MCF 10A (cell line): ENCODE measurements around the gene CCL13. TPM values are rescaled to one million over a fixed set of nuclear protein-coding genes. Genes with fewer than 3 reads are reported as not detected.

Experiments used
- BruUV-seq: library from RNA; stranded (reverse); fragments of 400-500 nt; replicated peaks from 2 replicates; lab custom pipeline; 2021; lab: Mats Ljungman, UMichigan
- CTCF ChIA-PET: fragments of 300-600 bp; sonication (Branson Sonifier 250); formaldehyde crosslinking; extraction: SDS; loops from one replicate; lab custom pipeline; 2021; ENCODE audit warnings: antibody characterized with exemption, inconsistent platforms; lab: Yijun Ruan, JAX
- POLR2A ChIA-PET: fragments of 300-600, 350-650 bp; sonication (Branson Sonifier 250); formaldehyde crosslinking; extraction: SDS; loops from one replicate; lab custom pipeline; 2020; ENCODE audit warnings: antibody characterized with exemption, inconsistent platforms; lab: Yijun Ruan, JAX
- DNase-seq: peaks from one replicate; pipeline ENCODE4 v3.0.0-alpha.2; 2018; ENCODE audit not compliant: unreplicated experiment
- H3K27ac Mint-ChIP-seq: one replicate; pipeline ENCODE4 v1.8.0; 2022; ENCODE audit warnings: mild to moderate bottlenecking, low read depth, mixed read lengths; ENCODE audit not compliant: unreplicated experiment
- H3K27me3 Mint-ChIP-seq: one replicate; pipeline ENCODE4 v1.8.0; 2022; ENCODE audit warnings: mixed read lengths; ENCODE audit not compliant: insufficient read depth, unreplicated experiment
- H3K36me3 Mint-ChIP-seq: one replicate; pipeline ENCODE4 v1.8.0; 2022; ENCODE audit warnings: mild to moderate bottlenecking, moderate library complexity, mixed read lengths; ENCODE audit not compliant: insufficient read depth, unreplicated experiment
- H3K4me1 Mint-ChIP-seq: one replicate; pipeline ENCODE4 v1.8.0; 2022; ENCODE audit warnings: mixed read lengths; ENCODE audit not compliant: insufficient read depth, unreplicated experiment
- H3K4me3 Mint-ChIP-seq: one replicate; pipeline ENCODE4 v1.8.0; 2022; ENCODE audit warnings: mild to moderate bottlenecking, moderate library complexity, mixed read lengths; ENCODE audit not compliant: unreplicated experiment
- H3K9me3 Mint-ChIP-seq: one replicate; pipeline ENCODE4 v1.8.0; 2022; ENCODE audit warnings: mixed read lengths; ENCODE audit not compliant: unreplicated experiment
- intact Hi-C: fragments of 100-400 bp; cut with micrococcal nuclease; formaldehyde crosslinking; loops from 2 replicates; pipeline ENCODE4 v1.14.1; 2022
- total RNA-seq: library from RNA; stranded (reverse); gene quantifications from 2 replicates; pipeline ENCODE4 v1.2.3, GENCODE V29; 2022
- TF ChIP-seq, protein P1 (sequence below): fragments of 200-600 bp; IDR thresholded peaks from one replicate; pipeline ENCODE4 v1.8.0; 2022; ENCODE audit warnings: antibody characterized with exemption, mild to moderate bottlenecking; ENCODE audit not compliant: unreplicated experiment

The CCL13 gene
- total RNA-seq, 1 experiment from 2014 or later, result not detected

DNA sequence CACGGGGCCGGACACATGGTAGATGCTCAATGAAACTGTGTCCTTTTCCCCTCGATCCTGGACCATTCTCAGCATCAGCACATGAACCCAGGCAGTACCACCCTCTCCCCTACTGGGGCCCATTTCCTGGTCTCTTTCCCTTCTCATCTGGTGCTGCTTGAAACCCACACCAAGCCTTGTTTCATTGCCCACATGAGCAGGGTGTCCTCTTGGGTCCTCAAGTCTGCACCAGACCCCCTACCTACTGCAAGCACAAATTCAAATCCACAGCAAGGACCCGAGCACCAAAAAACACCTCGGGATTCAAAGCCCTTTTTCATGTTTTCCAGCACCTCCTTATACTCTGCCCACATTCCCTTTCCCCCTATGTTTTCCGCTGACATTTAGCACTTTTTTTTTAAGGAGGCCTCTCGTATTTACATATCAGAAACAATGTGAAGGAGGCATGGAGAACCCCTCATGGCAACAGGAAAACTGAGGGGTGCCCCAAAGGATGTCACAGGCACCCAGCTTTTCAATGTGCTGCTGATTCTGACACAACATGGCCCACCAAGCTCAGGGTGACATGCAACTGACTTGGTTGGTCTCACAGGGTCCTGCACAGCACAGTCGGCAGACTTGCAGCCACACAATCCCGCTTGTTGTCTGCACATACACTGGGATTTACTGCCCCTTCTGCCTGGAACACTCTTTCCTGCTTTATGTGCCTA lies 11.4 kb downstream of the CCL13 start:
- H3K4me3 Mint-ChIP-seq, result no peak overlapping the region
- H3K9me3 Mint-ChIP-seq, result no peaks in the 10 kb centered on the region
- TF ChIP-seq, protein P1, sequence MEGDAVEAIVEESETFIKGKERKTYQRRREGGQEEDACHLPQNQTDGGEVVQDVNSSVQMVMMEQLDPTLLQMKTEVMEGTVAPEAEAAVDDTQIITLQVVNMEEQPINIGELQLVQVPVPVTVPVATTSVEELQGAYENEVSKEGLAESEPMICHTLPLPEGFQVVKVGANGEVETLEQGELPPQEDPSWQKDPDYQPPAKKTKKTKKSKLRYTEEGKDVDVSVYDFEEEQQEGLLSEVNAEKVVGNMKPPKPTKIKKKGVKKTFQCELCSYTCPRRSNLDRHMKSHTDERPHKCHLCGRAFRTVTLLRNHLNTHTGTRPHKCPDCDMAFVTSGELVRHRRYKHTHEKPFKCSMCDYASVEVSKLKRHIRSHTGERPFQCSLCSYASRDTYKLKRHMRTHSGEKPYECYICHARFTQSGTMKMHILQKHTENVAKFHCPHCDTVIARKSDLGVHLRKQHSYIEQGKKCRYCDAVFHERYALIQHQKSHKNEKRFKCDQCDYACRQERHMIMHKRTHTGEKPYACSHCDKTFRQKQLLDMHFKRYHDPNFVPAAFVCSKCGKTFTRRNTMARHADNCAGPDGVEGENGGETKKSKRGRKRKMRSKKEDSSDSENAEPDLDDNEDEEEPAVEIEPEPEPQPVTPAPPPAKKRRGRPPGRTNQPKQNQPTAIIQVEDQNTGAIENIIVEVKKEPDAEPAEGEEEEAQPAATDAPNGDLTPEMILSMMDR, result no peak
- CTCF ChIA-PET, result interaction anchor here (1.0 to 1.4 kb wide), 2 partner anchors 52 to 167 kb away, joined by 5 to 7 read pairs; no protein-coding TSS in a partner anchor
- H3K27ac Mint-ChIP-seq, result no peak overlapping the region
- H3K4me1 Mint-ChIP-seq, result no peaks in the 10 kb centered on the region
- POLR2A ChIA-PET, result no interaction called here
- BruUV-seq, result no TSS peak
- DNase-seq, result no peak
- peaks cover 5% of the 10 kb centered on the region for H3K36me3 Mint-ChIP-seq
- H3K27me3 Mint-ChIP-seq, result peaks cover 19% of the 10 kb centered on the region
- intact Hi-C loops, result no loop called here

DNA sequence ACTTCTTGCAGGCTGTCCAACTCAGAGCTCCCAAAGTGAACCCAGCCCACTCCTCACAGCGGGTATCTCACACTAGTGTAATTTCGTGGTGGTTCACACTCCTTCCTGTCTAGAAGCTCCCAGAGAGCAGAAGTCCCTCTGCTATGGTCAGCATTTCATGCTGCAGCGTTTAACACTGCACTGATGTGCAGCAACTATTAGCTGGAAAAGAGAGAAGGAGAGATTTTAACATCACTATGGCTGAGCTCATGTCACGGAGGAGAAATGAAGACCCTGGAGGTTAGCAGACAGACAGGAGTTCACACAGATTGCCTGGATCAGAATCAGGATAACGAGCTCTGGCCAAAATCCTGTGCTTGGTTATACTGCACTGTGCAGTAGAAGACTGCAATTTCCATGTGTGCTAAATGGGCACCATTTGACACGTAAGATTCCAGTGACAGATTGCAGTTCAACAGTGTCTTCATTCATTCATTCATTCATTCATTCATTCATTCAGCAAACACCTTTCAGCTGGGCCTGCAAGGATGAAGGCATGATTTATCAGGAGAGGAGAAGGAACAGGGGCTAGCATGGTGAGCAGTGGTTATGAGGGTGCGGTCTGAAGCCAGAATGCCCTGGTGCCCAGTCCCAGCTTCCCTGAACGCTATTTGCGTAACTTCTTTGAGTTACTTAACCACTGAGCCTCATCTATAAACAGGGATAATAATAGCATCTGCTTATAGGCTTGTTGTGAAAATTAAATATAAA lies 12.1 kb downstream of the CCL13 start:
- no peak overlapping the region for H3K4me3 Mint-ChIP-seq
- ChIA-PET POLR2A (no interaction called here), CTCF (interaction anchor here (0.7 to 1.4 kb wide), 3 partner anchors 52 to 243 kb away, joined by 3 to 7 read pairs (median 5); no protein-coding TSS in a partner anchor)
- TF ChIP-seq, protein P1, result no peak
- no peak for DNase-seq
- H3K27me3 Mint-ChIP-seq, result peaks cover 19% of the 10 kb centered on the region
- H3K9me3 Mint-ChIP-seq, result no peaks in the 10 kb centered on the region
- BruUV-seq, result no TSS peak
- intact Hi-C loops, result no loop called here
- H3K4me1 Mint-ChIP-seq, result no peaks in the 10 kb centered on the region
- peaks cover 5% of the 10 kb centered on the region for H3K36me3 Mint-ChIP-seq
- no peak overlapping the region for H3K27ac Mint-ChIP-seq

DNA sequence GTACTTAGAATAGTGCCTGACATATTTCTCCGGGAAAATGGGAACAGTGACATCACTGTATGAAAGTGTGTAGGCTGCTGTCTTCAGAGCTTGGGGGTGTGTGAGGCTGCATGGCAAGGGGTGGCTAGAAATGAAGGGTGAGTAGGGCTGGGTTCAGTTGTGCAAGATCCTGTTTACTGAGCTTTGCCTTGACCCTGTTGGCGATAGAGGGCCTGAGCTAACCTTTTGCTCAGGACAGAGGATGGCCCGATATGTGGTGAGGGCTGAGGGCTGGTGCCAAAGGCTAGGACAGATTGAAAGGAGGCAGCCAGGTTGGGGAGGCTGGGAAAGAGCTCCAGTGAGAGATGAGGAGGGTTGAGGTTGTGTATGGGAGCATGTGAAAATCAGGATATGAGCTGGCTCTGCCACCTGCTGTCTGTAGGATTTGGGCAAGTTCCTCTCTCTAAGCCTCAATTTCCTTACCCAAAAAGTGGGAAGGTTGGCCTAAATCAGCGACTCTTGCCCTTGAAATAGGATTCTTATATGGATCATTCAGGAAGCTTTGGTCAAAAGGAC lies 12.7 kb downstream of the CCL13 start:
- Mint-ChIP-seq H3K27me3 (peaks cover 16% of the 10 kb centered on the region), H3K27ac (no peak overlapping the region), H3K4me1 (no peaks in the 10 kb centered on the region), H3K36me3 (peaks cover 5% of the 10 kb centered on the region), H3K4me3 (no peak overlapping the region), H3K9me3 (no peaks in the 10 kb centered on the region)
- DNase-seq, result no peak
- intact Hi-C loops, result no loop called here
- ChIA-PET POLR2A (no interaction called here), CTCF (interaction anchor here (0.5 to 0.7 kb wide), 3 partner anchors 8 to 751 kb away, joined by 3 read pairs; no protein-coding TSS in a partner anchor)
- TF ChIP-seq, protein P1, result no peak
- no TSS peak for BruUV-seq

DNA sequence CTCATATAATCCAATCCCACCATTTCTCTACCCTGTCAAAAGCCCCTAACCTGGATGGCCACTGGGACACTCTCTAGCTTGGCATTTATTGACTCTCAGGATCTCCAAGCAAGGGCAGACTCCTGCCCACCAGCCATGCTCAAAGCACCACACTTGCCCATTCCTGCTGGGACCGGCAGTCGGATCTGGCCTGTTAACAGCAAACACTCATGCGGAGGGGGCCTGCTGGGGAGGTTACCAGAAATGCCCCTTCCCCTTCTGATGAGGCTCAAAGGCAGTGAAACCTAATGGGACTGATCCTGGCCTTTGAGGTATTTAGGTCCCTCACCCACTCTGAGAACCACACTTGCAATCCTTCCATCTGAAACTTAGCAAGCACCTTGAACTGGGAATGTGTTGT lies 13.3 kb downstream of the CCL13 start:
- H3K27ac Mint-ChIP-seq, result no peak overlapping the region
- TF ChIP-seq, protein P1, result no peak
- no peak overlapping the region for H3K4me3 Mint-ChIP-seq
- ChIA-PET POLR2A (no interaction called here), CTCF (interaction anchor here (0.7 kb wide), 1 partner anchor 8 kb away, joined by 3 read pairs; no protein-coding TSS in a partner anchor)
- BruUV-seq, result no TSS peak
- H3K27me3 Mint-ChIP-seq, result peaks cover 11% of the 10 kb centered on the region
- intact Hi-C loops, result no loop called here
- no peak for DNase-seq
- H3K4me1 Mint-ChIP-seq, result no peaks in the 10 kb centered on the region
- H3K9me3 Mint-ChIP-seq, result no peaks in the 10 kb centered on the region
- peaks cover 5% of the 10 kb centered on the region for H3K36me3 Mint-ChIP-seq
